ENCODE measurements around the gene PLXNA4.
A peak's percentile ranks its signal among the peaks of the same experiment; 100 is the strongest.

The PLXNA4 gene

GRCh38 chr7:132322970-132323369, 253.3 kb downstream of the PLXNA4 start:
- ChIA-PET CTCF (no interaction called here), POLR2A (no interaction called here)
- H3K36me3 ChIP-seq (ENCODE audit: control insufficient read depth in 2 of 2, insufficient read depth in 1 of 2, low read length in 2 of 2): no peaks in the 10 kb centered on the region
- no peak overlapping the region for H3K4me3 ChIP-seq (ENCODE audit: low read depth, low read length)
- no peaks in the 10 kb centered on the region for H3K9me3 ChIP-seq (ENCODE audit: control insufficient read depth, insufficient read depth, low read depth, low read length)
- no peaks in the 10 kb centered on the region for H3K4me1 ChIP-seq (ENCODE audit: control insufficient read depth, insufficient read depth, low read length)
- TF ChIP-seq ZNF16 (tag by site-specific recombination; IDR thresholded peaks at IDR 0.05; ENCODE audit: low read depth): no peak
- no peak for TF ChIP-seq ZNF544 (tag by site-specific recombination; IDR thresholded peaks at IDR 0.05)
- TF ChIP-seq ZNF416 (tag by site-specific recombination; IDR thresholded peaks at IDR 0.05): no peak
- TF ChIP-seq ZSCAN4 (tag by site-specific recombination; IDR thresholded peaks at IDR 0.05): no peak
- no peak for TF ChIP-seq ZNF335 (tag by site-specific recombination; conservative IDR thresholded peaks at IDR 0.05)
- TF ChIP-seq ZNF529 (tag by site-specific recombination; IDR thresholded peaks at IDR 0.05; ENCODE audit: insufficient replicate concordance): no peak
- no peak for TF ChIP-seq ZFP37 (tag by site-specific recombination; IDR thresholded peaks at IDR 0.05)
- no peak for TF ChIP-seq ZNF112 (tag by site-specific recombination; IDR thresholded peaks at IDR 0.05)
- TF ChIP-seq PRDM10 (tag by site-specific recombination; IDR thresholded peaks at IDR 0.05): no peak
- TF ChIP-seq ZNF513 (tag by site-specific recombination; IDR thresholded peaks at IDR 0.05): no peak
- TF ChIP-seq RBAK (tag by site-specific recombination; IDR thresholded peaks at IDR 0.05): no peak
- no peak for TF ChIP-seq ZNF350 (tag by site-specific recombination; IDR thresholded peaks at IDR 0.05)
- no peak for TF ChIP-seq MEIS1 (CRISPR knock-in tag; IDR thresholded peaks at IDR 0.05; ENCODE audit: borderline replicate concordance)
- H3K27ac ChIP-seq (ENCODE audit: extremely low read depth, low read depth, low read length): no peak overlapping the region

GRCh38 chr7:132321387-132321786, 254.9 kb downstream of the PLXNA4 start:
- Histone ChIP-seq H3K4me1 (ENCODE audit: control insufficient read depth, insufficient read depth, low read length) (no peaks in the 10 kb centered on the region), H3K9me3 (ENCODE audit: control insufficient read depth, insufficient read depth, low read depth, low read length) (no peaks in the 10 kb centered on the region), H3K36me3 (ENCODE audit: control insufficient read depth in 2 of 2, insufficient read depth in 1 of 2, low read length in 2 of 2) (no peaks in the 10 kb centered on the region), H3K4me3 (ENCODE audit: low read depth, low read length) (no peak overlapping the region), H3K27ac (ENCODE audit: extremely low read depth, low read depth, low read length) (no peak overlapping the region)
- ChIA-PET POLR2A (no interaction called here), CTCF (interaction anchor here (0.7 to 2.0 kb wide), 6 partner anchors 11 to 631 kb away, joined by 3 to 10 read pairs (median 4); no protein-coding TSS in a partner anchor)
- TF ChIP-seq ZNF555 (tag by site-specific recombination; conservative IDR thresholded peaks at IDR 0.05) (no peak), ZSCAN4 (tag by site-specific recombination; IDR thresholded peaks at IDR 0.05) (no peak), ZBTB26 (tag by site-specific recombination; optimal IDR thresholded peaks at IDR 0.05) (no peak), ZNF248 (tag by site-specific recombination; IDR thresholded peaks at IDR 0.05) (no peak), ZIC2 (tag by site-specific recombination; IDR thresholded peaks at IDR 0.05) (peak; percentile 27; the same call in 1 of the 2 replicates), GLI4 (tag by site-specific recombination; IDR thresholded peaks at IDR 0.05) (no peak)

Data from HEK293 (cell line).